SK-MEL-5 (cell line): ENCODE measurements around the gene POLR1G. TPM values are rescaled to one million over a fixed set of nuclear protein-coding genes. Genes with fewer than 3 reads are reported as not detected.

Source experiments
- DNase-seq: peaks from one replicate; pipeline ENCODE4 v3.0.0-alpha.2; 2016; ENCODE audit warnings: low read depth, low spot score
- in situ Hi-C: cut with HindIII; loops from 2 replicates; pipeline ENCODE4 v1.10.0; 2016; ENCODE audit warnings: low sequenced_read_pairs, high pct_unique_total_duplicates, low pct_unique_long_range_greater_than_20kb
- total RNA-seq: library from RNA; depleted of rRNA; stranded (reverse); fragments of >200 nt; shearing (Covaris generic); gene quantifications from 2 replicates; pipeline ENCODE4 v1.2.3, GENCODE V29; 2014

The POLR1G gene
- total RNA-seq, 1 experiment from 2014 or later: 20.2 TPM

DNA sequence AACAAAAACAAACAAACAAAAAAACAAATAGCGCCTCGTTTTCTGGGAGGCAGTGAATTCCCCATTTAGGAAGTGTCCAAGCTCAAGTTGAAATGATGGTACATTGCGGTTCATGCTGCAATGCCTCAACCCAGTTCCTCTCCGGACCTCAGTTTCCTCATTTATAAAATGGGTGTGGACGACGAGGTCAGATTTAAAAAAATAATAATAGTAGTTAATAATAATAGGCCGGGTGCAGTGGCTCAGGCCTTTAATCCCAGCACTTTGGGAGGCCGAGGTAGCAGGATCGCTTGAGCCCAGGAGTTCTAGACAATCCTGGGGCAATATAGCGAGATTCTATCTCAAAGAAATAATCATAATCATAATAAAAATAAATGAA, 32.7 kb downstream of the POLR1G start:
- no peak for DNase-seq
- in situ Hi-C loops: no loop called here

DNA sequence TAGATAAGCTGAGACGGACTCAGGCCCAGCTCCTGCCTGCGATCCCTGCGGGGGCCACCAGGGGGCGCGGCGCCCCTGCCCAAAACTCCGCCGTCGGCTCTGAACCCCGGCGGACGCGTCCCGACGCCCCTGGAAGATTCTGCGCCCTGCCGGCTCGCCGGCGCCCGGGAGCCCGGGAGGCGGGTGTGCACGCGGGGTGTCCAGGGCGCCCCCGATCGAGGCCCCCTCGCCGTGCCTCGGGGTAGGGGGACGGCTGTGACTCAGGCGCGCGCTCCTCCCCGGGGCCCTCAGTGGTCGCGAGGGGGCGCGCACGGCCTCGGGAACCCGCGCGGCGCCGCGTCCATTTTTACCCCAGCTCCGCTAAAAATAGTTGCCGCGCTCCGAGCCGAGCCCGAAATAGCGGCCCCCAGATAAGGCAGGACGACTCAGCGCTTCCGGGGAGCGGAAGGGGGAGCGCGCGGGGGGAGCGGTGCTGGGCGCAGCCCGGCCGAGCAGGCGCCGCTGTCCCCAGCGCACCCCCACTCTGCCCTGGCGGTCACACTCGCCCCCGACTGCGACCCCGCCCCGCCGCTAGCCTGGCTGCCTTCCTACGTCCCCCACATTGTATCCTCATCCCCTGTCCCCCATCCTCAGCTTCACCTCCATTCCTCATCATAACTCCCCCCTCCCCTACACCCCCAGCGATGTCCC, 33.3 kb downstream of the POLR1G start:
- in situ Hi-C loops: no loop called here
- DNase-seq: peak; percentile 60

GRCh38 chr19:45440259-45440638, 33.8 kb downstream of the POLR1G start:
- in situ Hi-C loops: no loop called here

GRCh38 chr19:45440873-45441654, 34.6 kb downstream of the POLR1G start:
- in situ Hi-C loops: no loop called here
- peak; percentile 78 for DNase-seq

More at GRCh38 chr19:45440259-45440638, 33.8 kb downstream of the POLR1G start:
- DNase-seq: no peak

- in situ Hi-C loops: no loop called here
Measured at GRCh38 chr19:45442408-45442777, 35.9 kb downstream of the POLR1G start.

GRCh38 chr19:45442778-45443461, 36.5 kb downstream of the POLR1G start:
- in situ Hi-C loops: no loop called here
- DNase-seq: peak; percentile 21

More at GRCh38 chr19:45442408-45442777, 35.9 kb downstream of the POLR1G start:
- DNase-seq: no peak

GRCh38 chr19:45443462-45444317, 37.2 kb downstream of the POLR1G start:
- in situ Hi-C loops: no loop called here
- peak; percentile 66 for DNase-seq

DNA sequence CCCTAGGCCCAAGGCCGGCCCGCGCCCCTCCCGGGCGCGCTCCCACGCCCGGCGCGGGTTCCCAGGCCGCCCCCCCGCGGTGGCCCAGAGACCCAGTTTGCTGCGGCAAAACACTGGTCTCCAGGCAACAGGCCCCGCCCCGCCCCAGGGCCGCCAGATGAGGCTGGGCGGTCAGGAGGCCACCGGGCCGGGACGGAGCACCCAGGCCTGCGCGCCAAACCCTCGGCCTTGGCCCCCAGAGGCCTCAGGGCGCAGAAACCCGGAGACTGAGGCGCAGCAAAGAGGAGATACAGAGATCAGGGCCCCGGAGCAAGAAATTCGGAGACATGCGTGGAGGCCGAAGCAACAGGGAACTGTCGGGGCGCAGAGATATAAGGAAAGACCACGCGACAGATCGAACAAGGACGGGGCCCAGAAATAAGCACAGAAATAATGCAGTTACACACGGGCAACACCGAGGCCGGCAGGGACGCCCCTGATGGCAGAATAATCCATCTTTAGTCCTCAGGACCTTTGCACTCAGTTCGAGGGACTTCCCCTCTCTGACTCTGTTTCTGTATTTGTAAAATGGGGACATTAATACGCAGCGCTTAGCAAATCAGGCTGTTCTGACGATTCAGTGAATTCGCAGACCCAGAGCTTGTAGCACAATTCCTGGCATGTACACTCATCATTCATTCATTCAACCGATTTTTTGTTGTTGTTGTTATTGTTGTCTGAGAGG, 38.0 kb downstream of the POLR1G start:
- in situ Hi-C loops: no loop called here
- peak; percentile 73 for DNase-seq

DNA sequence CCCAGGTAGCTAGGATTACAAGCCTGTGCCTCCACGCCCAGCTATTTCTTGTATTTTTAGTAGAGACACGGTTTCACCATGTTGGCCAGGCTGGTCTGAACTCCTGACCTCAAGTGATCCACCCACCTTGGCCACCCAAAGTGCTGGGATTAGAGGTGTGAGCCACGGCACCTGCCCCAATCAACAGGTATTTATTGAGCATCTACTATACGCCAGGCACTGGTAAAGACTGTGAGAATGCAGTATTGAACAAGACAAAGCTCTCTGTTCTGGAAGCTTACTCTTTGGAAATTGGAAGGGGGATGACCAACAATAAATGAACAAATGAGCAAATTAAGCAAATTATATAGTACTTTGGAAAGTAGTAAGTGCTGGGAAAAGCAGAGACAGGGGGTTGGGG, 38.7 kb downstream of the POLR1G start:
- in situ Hi-C loops: no loop called here
- no peak for DNase-seq

DNA sequence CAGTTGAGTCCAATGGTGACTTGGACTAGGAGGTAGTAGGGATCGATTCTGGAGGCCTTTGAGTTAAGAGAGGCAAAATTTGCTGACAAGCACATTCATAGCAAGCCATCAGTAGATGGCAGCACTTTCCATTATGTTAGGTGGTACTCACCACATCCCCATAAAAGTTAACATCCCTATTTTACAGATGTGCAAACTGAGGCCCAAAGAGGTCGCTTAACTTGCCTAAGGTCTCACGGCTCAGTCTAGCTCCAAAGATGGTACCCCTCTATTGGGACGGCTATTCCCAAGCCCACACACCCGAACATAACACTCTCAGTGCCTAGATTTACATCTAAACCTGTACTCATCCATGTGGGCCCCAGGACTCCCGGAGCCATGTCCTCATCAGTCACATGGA, 39.9 kb downstream of the POLR1G start:
- DNase-seq: peak; percentile 64
- in situ Hi-C loops: no loop called here

DNA sequence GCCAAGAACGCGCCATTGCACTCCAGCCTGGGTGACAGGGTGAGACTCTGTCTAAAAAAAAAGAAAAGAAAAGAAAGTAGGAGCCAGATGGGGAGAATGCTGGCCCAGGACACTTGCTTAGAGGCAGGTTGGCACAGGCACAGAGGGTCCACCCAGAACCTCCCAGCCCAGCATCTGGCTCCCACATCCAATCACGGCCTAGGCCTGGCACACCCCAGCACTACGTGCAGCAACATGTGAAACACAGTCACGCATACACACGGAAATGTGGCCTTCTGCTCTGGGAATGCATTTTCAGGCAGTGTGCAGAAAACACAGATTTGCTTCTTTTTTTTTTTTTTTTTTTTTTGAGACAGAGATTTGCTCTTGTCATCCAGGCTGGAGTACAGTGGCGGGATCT, 40.5 kb downstream of the POLR1G start:
- no peak for DNase-seq
- in situ Hi-C loops: no loop called here

- in situ Hi-C loops: no loop called here
- DNase-seq: no peak
Measured at GRCh38 chr19:45448425-45448756, 41.9 kb downstream of the POLR1G start.

GRCh38 chr19:45448887-45449299, 42.4 kb downstream of the POLR1G start:
- in situ Hi-C loops: no loop called here
- peak; percentile 37 for DNase-seq

DNA sequence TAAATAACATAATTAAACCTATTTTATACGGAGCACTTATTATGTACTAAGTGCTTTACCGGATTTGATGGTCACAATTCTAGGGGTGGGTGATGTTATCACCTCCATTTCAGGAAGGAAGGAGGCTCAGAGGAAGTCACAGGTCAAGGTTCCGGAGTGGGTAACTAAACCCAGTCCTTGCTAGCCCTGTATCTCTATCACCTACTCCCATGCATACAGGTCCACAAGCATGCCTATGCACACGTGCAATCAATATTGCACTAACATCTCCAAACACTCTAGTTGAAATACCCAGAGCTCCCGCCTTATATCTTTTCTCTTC, 43.5 kb downstream of the POLR1G start:
- in situ Hi-C loops: no loop called here
- DNase-seq: no peak

GRCh38 chr19:45451131-45451849, 44.8 kb downstream of the POLR1G start:
- peak; percentile 9 for DNase-seq
- in situ Hi-C loops: no loop called here

- DNase-seq: no peak
- in situ Hi-C loops: no loop called here
Measured at GRCh38 chr19:45451850-45452387, 45.5 kb downstream of the POLR1G start.
